Thoracic aorta (tissue), 2 donors: ENCODE results near the gene RBM45. TPM values are rescaled to one million over a fixed set of nuclear protein-coding genes. Genes with fewer than 3 reads are reported as not detected.
"Not testable (repeated sequence)": the region's sequence is repeated elsewhere in the genome, so short reads cannot be mapped to it uniquely, and the experiment has no call there.

Experiments
- ATAC-seq: fragments of 150-250 bp; one replicate; pipeline ENCODE4 v1.8.0; 2017; ENCODE audit warnings: low read depth; ENCODE audit not compliant: insufficient number of reproducible peaks, low FRiP score
- DNase-seq: peaks from one replicate; pipeline ENCODE4 v3.0.0-alpha.2; 2020; ENCODE audit warnings: low spot score
- H3K27ac ChIP-seq, 2 donors: fragments of 200-600 bp; sonication (generic); 1 replicate in 1 of 2; 2 replicates in 1 of 2; pipeline ENCODE4 v1.5.1; 2016; ENCODE audit warnings: mild to moderate bottlenecking in 2 of 2, moderate library complexity in 2 of 2
- H3K27me3 ChIP-seq: fragments of 200-600 bp; sonication (generic); replicated peaks from 2 replicates; pipeline ENCODE4 v1.6.0; 2016; ENCODE audit warnings: mild to moderate bottlenecking; ENCODE audit not compliant: insufficient read depth
- H3K36me3 ChIP-seq: fragments of 200-600 bp; sonication (generic); one replicate; pipeline ENCODE4 v1.5.1; 2016
- H3K4me1 ChIP-seq, 2 donors: fragments of 200-600 bp; sonication (generic); 1 replicate in 1 of 2; 2 replicates in 1 of 2; pipeline versions ENCODE4 v1.5.1 to v1.6.0; 2016; ENCODE audit warnings: low read depth in 2 of 2, mild to moderate bottlenecking in 1 of 2; ENCODE audit not compliant: control insufficient read depth in 1 of 2
- H3K4me3 ChIP-seq: fragments of 200-600 bp; sonication (generic); 2 replicates; pipeline ENCODE4 v1.5.1; 2016; ENCODE audit warnings: mild to moderate bottlenecking
- H3K9me3 ChIP-seq: fragments of 200-600 bp; sonication (generic); 2 replicates; pipeline ENCODE4 v1.5.1; 2016
- CTCF ChIP-seq: fragments of 200-600 bp; sonication (generic); IDR thresholded peaks from one replicate; pipeline ENCODE4 v1.5.1; 2019; ENCODE audit warnings: antibody characterized with exemption
- total RNA-seq, 2 donors: library from RNA; depleted of rRNA; stranded (reverse); fragments of >200 nt; gene quantifications; one replicate each; pipeline versions ENCODE4 v1.1.0 to v1.2.3, GENCODE V29; 2016

RBM45 gene
- total RNA-seq, 2 donors from 2014 or later: 12.0 to 18.3 TPM

GRCh38 chr2:178152542-178152941, 40.3 kb downstream of the RBM45 start:
- DNase-seq: no peak
- TF ChIP-seq CTCF: no peak
- Histone ChIP-seq H3K36me3 (no peaks in the 10 kb centered on the region), H3K27me3 (no peaks in the 10 kb centered on the region), H3K27ac (no peak overlapping the region), H3K9me3 (no peaks in the 10 kb centered on the region), H3K4me1 (no peaks in the 10 kb centered on the region), H3K4me3 (no peak overlapping the region)
- ATAC-seq: no peak

GRCh38 chr2:178152977-178153376, 40.7 kb downstream of the RBM45 start:
- no peaks in the 10 kb centered on the region for H3K36me3 ChIP-seq
- H3K4me3 ChIP-seq: no peak overlapping the region
- no peak overlapping the region for H3K27ac ChIP-seq
- DNase-seq: no peak
- no peak for ATAC-seq
- no peak for TF ChIP-seq CTCF
- H3K4me1 ChIP-seq: no peaks in the 10 kb centered on the region
- no peaks in the 10 kb centered on the region for H3K9me3 ChIP-seq
- H3K27me3 ChIP-seq: no peaks in the 10 kb centered on the region

GRCh38 chr2:178153878-178154277, 41.6 kb downstream of the RBM45 start:
- H3K9me3 ChIP-seq, H3K27me3 ChIP-seq, ATAC-seq, H3K27ac ChIP-seq, H3K4me3 ChIP-seq, H3K36me3 ChIP-seq, DNase-seq, H3K4me1 ChIP-seq: not testable (repeated sequence)

GRCh38 chr2:178155524-178155923, 43.3 kb downstream of the RBM45 start:
- TF ChIP-seq CTCF: no peak
- H3K4me1 ChIP-seq: no peaks in the 10 kb centered on the region
- no peak overlapping the region for H3K4me3 ChIP-seq
- no peak overlapping the region for H3K27ac ChIP-seq
- no peaks in the 10 kb centered on the region for H3K9me3 ChIP-seq
- no peaks in the 10 kb centered on the region for H3K27me3 ChIP-seq
- ATAC-seq: no peak
- H3K36me3 ChIP-seq: no peaks in the 10 kb centered on the region
- DNase-seq: no peak

- no peak for DNase-seq
- ATAC-seq: no peak
- no peak for TF ChIP-seq CTCF
- Histone ChIP-seq H3K9me3 (no peaks in the 10 kb centered on the region), H3K4me3 (no peak overlapping the region), H3K27me3 (no peaks in the 10 kb centered on the region), H3K36me3 (no peaks in the 10 kb centered on the region), H3K4me1 (no peaks in the 10 kb centered on the region), H3K27ac (no peak overlapping the region)
These were observed 45.3 kb downstream of the RBM45 start for GRCh38 chr2:178157574-178157973.

GRCh38 chr2:178159966-178160365, 47.7 kb downstream of the RBM45 start:
- ATAC-seq: no peak
- no peak overlapping the region for H3K4me3 ChIP-seq

More at GRCh38 chr2:178159966-178160365, 47.7 kb downstream of the RBM45 start:
- Histone ChIP-seq H3K36me3 (no peaks in the 10 kb centered on the region), H3K27me3 (no peaks in the 10 kb centered on the region), H3K27ac (no peak overlapping the region), H3K9me3 (no peaks in the 10 kb centered on the region), H3K4me1 (no peaks in the 10 kb centered on the region)
- no peak for TF ChIP-seq CTCF
- no peak for DNase-seq
